Germinal center (tissue), 1 donor: ENCODE data around the gene LIX1L.
"Not testable (repeated sequence)": the region's sequence is repeated elsewhere in the genome, so short reads cannot be mapped to it uniquely, and the experiment has no call there.

Experiments
- DNase-seq: peaks from one replicate; pipeline ENCODE4 v3.0.0; 2012; ENCODE audit warnings: mixed read lengths, low spot score

Gene LIX1L

GRCh38 chr1:145936247-145936646 is 21.6 kb downstream of the LIX1L start:
- DNase-seq: no peak

DNA sequence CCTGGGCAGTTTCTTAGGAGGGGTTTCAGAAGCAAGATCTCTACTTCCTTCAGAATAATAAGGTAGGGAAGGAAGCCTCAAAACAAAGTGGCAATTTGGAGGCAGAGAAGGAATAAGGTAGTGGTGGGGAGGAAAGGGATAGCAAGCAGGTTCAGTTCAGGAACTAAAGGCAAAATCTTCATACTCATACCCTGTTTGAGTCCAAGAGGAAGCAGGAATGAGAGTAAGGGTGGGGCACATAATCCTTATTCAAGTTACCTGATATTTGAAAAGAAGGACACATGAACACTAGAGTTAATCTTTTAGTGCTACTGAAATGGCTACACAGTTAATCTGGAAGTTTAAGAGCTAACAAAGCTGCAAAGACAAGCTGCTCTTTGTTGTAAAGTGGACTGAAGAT is 22.1 kb downstream of the LIX1L start:
- no peak for DNase-seq

GRCh38 chr1:145932522-145933009 is 25.3 kb downstream of the LIX1L start:
- DNase-seq: not testable (repeated sequence)

- DNase-seq: no peak
These were observed 29.7 kb downstream of the LIX1L start for GRCh38 chr1:145927916-145928643.

DNA sequence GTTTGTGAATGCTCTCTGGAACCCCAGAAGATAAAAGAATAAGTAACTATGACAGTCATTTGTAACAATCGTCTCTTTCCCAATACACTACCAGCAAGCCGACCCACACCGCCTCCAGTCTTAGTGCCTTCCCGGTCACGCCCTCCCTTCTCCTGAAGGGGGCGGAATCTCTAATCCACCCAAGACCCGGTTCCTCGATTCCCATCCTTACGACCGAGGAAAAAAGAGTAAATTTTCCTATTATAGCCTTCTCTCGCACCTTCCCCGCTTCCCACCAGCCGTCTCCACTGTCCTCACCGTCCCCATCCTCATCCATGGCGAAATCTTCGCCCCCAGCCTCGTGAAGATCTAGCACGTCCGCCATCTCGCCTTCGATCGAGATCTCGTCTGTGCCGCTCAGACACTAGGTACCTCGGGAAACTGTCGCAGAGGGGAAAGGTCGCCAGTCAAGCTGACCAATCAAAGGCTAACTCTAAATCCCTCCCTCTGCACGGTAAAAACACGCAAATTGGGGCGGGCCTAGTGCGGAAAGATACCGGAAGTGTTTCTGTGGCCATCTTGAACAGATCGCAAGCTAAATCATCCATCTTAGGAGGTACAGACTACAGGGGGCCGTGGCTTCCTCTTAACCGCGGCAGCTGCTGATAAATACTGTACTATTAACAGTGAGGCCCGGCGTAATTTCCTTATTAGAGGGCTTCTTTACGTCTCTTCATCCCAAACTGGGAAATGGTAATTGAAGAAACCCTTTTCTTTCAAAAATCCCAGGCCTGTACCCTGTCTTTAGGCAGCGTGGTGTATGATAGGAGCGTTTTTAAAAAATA is 30.5 kb downstream of the LIX1L start, which contains the start of gene RBM8A:
Gene RBM8A (minus strand): TSS at position 422 of the 824 bp plus-strand sequence. CDS start 58 bp downstream, at position 364.
- peak; percentile 90 for DNase-seq

DNA sequence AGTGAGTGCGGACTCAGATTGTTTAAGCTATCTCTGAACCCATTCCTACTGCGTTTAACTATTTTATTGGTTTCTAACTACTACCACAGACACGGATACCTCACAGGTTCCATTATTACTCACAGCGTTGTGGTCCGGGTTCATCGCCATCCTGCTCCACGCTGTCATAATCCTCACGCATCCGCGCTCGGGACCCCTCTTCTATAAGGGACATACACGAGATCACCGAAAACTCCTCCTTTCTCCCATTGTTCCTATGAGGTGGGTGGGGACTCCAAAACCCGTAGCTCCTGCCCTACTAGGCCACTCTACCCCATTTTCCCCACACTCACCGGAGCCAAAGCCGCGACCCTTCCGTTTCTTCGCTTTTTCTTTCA is 31.1 kb downstream of the LIX1L start:
- no peak for DNase-seq

GRCh38 chr1:145922266-145922665 is 35.6 kb downstream of the LIX1L start:
- no peak for DNase-seq

GRCh38 chr1:145920297-145920696 is 37.5 kb downstream of the LIX1L start:
- DNase-seq: not testable (repeated sequence)

DNA sequence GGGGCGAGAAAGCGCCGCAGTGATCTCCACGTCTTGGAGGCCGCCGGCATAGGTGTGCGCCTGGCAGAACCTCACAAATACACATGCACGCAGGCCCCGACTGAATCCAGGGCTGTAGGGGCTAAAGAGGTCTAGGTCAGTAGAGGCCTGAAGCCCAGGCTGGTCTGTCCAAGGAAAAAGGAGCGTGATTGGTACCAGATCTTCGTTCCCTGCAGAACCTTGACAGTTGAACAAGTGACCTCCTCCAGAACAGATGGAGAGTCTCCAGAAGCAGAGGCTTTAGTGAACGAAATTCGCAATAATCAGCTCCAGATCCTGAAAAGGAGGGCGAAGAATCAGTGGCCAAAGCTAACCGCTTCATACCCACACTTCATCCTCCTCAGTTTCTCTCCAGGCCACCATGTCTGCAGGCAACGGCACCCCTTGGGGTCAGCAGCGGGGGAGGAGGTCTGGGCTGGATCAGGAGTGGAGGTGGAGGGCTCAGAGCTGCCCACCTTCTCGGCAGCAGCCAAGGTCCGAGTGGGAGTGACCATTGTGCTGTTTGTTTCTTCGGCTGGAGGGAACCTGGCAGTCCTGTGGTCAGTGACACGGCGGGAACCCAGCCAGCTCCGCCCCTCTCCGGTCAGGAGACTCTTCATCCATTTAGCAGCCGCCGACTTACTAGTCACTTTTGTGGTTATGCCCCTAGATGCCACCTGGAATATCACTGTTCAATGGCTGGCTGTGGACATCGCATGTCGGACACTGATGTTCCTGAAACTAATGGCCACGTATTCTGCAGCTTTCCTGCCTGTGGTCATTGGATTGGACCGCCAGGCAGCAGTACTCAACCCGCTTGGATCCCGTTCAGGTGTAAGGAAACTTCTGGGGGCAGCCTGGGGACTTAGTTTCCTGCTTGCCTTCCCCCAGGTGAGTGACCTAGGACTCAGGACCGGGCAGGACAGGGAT is 38.6 kb downstream of the LIX1L start:
- peak; percentile 23 for DNase-seq

GRCh38 chr1:145918144-145918991 is 39.4 kb downstream of the LIX1L start, which contains the start of gene PEX11B:
PEX11B (minus strand) TSS chr1:145918717; CDS start chr1:145918688, 29 bp downstream.
- DNase-seq: peak; percentile 94

DNA sequence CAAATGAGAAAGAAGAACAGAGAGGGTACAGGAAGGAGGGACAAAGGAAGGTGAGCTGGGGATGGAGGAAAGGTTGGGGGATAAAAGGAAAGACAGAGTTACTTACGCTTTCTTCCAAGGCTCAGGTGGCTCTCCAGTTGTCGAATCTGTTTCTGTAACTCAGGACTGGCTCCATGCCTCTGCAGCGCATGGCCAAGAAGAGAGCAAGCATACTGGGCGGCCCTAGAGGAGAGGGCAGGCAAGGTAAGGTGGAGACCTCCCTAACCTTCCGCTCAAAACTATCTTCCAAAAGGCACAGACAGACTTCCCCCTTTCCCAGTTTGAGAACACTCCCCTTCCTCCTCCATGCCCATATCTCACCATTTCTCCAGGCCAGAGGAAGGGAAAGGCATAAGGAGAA is 40.2 kb downstream of the LIX1L start:
- DNase-seq: no peak

- no peak for DNase-seq
These were observed 41.1 kb downstream of the LIX1L start for GRCh38 chr1:145916745-145917144.

DNA sequence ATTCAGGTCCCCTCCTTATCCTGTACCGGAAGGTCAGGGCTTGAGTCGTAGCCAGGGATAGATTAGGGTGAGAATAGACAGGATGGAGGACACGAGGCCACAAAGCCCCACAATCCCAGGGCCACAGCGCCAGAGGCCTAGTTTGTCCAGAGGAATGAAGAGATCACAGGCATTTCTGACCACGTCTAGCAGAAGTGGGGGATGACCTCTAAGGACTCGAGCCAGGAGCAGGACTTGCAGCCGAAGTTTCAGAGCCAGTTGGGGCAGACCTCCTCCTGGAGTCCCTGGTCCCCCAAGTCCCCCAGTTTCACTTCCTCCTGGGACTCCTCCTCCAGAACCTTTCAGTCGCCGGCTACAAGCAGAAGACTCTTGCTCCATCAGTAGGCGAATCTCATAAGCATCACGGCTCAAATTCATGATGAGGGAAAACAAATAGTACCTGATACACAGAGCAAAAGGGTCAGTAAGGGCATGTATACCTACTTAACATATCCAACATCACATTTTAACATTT is 45.6 kb downstream of the LIX1L start:
- no peak for DNase-seq

DNA sequence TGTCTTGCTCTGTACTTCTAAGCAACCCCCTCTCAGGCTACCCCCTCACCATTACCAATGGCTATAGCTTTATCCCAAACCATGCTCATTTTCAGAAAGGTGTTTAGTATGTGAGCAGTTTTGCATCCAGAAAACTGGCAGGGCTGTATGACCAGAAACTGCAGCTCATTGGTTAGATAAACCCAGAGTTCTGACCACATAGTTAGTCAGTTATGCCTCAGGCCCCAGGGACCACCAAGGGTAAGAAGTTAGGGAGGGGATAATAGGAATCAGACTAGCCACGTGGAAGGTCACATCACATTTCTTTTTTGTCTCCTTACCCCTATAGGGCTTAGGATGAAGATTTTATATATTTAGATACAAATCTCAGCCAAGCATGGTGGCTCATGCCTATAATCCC is 49.2 kb downstream of the LIX1L start:
- no peak for DNase-seq

DNA sequence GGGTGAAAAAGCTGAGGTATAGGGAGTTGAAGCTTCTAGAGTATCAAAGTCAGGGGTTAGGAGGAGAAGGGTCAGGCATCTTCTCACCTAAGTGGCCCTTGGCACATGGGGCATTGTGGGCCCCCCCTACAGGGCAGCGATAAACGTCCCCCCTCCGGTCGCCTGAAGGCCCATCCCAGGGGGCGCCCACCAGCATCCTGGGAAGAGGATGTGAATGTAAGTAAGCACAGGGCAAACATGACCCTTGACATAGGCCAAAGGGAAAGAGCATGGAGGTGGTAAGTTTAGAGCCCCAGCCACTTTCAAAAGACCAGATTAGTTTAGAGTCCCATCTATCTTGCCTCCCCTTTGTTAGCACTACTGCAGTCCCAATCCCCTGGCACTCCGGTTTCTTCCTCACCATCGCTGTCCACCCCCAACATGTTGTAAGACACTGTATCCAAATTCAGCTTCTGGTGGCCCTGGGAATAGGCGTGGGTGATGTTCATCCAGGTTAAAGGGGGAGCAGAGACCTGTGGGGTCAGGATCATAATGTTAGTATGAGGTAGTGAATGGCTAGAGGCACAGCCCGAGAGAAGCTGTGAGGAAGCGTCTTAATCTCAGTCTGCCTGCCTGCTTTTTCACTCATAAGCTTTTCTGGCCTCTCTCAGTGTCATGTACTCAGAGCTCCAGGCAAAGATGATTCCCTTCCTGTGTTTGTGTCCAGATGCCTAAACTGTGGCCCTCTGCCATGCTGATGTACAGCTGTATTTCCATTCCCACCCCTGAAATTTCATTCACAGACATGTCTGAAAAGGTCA is 50.7 kb downstream of the LIX1L start:
- no peak for DNase-seq

- no peak for DNase-seq
These were observed 56.4 kb downstream of the LIX1L start for GRCh38 chr1:145901312-145902021.

DNA sequence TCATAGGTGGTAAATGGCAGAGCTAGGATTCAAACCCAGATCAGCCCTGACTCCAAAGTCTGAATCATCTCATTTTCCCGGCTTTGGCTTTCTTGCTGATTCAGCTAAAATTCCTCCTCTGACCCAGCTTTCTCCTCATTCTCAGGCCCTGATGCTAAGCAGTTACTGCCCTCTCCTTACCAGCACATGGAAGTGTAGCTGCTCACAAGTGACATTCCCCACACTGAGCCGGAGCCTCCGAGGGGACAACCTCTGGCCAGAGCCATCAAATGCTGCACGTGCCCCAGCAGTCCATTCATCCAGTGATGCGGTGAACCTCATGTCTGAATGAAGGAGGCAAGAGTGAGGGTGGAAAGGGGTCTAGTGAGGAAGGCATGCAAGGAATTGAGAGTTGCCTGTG is 59.1 kb downstream of the LIX1L start:
- DNase-seq: no peak

DNA sequence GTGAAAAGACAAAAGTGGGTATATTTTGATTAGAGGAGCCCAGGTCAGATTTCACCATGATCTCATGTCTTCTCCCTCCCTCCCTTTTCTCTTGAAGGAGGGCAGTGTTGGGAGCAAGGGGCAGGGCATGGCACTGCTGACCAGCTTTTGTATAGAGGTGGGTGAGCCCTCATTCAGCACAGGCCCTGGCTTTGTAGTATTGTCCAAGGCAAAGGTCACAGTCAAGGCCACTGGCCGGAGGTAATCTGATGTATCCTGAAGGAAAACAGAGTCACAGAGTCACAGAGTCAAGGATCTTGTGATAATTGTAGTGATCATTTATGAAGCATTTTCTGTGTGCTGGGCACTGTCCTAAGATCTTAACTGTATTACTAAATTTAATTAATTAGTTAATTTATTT is 59.8 kb downstream of the LIX1L start:
- no peak for DNase-seq

GRCh38 chr1:145895471-145895870 is 62.3 kb downstream of the LIX1L start:
- DNase-seq: no peak
